Sigmoid colon (tissue), 7 donors: ENCODE data around the gene MAGEF1. TPM values are rescaled to one million over a fixed set of nuclear protein-coding genes. Genes with fewer than 3 reads are reported as not detected.

Experiments
- DNase-seq: peaks from one replicate; pipeline ENCODE4 v3.0.0-alpha.2; 2019
- H3K27ac ChIP-seq, 4 donors: fragments of 200-600 bp; sonication (generic); one replicate each; pipeline ENCODE4 v1.5.1; 2016 to 2019; ENCODE audit warnings: mild to moderate bottlenecking in 1 of 4
- H3K27me3 ChIP-seq, 3 donors: fragments of 200-600 bp; sonication (generic); one replicate each; pipeline ENCODE4 v1.5.1; 2019; ENCODE audit warnings: mild to moderate bottlenecking in 1 of 3
- H3K36me3 ChIP-seq, 4 donors: fragments of 200-600 bp; sonication (generic); one replicate each; pipeline ENCODE4 v1.5.1; 2016 to 2019
- H3K4me1 ChIP-seq, 4 donors: fragments of 200-600 bp; sonication (generic); one replicate each; pipeline ENCODE4 v1.5.1; 2017 to 2019
- H3K4me3 ChIP-seq, 4 donors: fragments of 200-600 bp; sonication (generic); one replicate each; pipeline ENCODE4 v1.5.1; 2017 to 2019; ENCODE audit warnings: mild to moderate bottlenecking in 2 of 4, moderate library complexity in 1 of 4
- H3K9me3 ChIP-seq, 4 donors: fragments of 200-600 bp in 3 of 4; sonication (generic) in 3 of 4; one replicate each; pipeline versions ENCODE4 v1.5.1 to v1.6.1; 2013 to 2019
- EP300 ChIP-seq, 4 donors: sonication (generic); formaldehyde crosslinking; IDR thresholded peaks; one replicate each; pipeline ENCODE4 v1.6.1; 2017; ENCODE audit warnings: antibody characterized with exemption in 4 of 4
- POLR2A ChIP-seq, 2 donors: fragments of 450-650 bp; IDR thresholded peaks; one replicate each; pipeline ENCODE4 v1.6.1; 2016; ENCODE audit warnings: antibody characterized with exemption in 2 of 2, mild to moderate bottlenecking in 2 of 2, moderate library complexity in 2 of 2
- POLR2AphosphoS5 ChIP-seq, 4 donors: sonication (generic); formaldehyde crosslinking; IDR thresholded peaks; one replicate each; pipeline ENCODE4 v1.6.1; 2017; ENCODE audit warnings: antibody characterized with exemption in 4 of 4
- WGBS, 2 donors: extraction: QIAGEN DNeasy Blood & Tissue Kit; methylation state at CpG; one replicate each; pipeline ENCODE4 v1.1.7; 2013; 5-methylcytosine and 5-hydroxymethylcytosine counted together
- intact Hi-C: fragments of 100-400 bp; cut with DNase I; formaldehyde crosslinking; loops from one replicate; pipeline ENCODE4 v1.15.1; 2023
- polyA plus RNA-seq, 3 donors: library from polyadenylated mRNA; stranded (reverse); fragments of 200-250 nt; gene quantifications; one replicate each; pipeline ENCODE4 v1.2.3, GENCODE V29; 2013
- total RNA-seq, 4 donors: library from RNA; depleted of rRNA; stranded (reverse); fragments of >200 nt; gene quantifications; one replicate each; pipeline ENCODE4 v1.1.0, GENCODE V29; 2016
- TF ChIP-seq, protein P1 (sequence below), 4 experiments: fragments of 450-650 bp in 3 of 4; fragments of 200-600 bp in 1 of 4; IDR thresholded peaks; one replicate each; pipeline ENCODE4 v1.5.1; 2016 to 2019; ENCODE audit warnings: antibody characterized with exemption in 4 of 4, mild to moderate bottlenecking in 3 of 4, moderate library complexity in 2 of 4
- donor health status: healthy with polysubstance abuse.
- donor health status: Bipolar disorder and iron deficiency.
- donor health status: healthy.

The MAGEF1 gene
- total and polyA plus RNA-seq, 7 donors = 29.4 to 43.6 (median 32.9) TPM

DNA sequence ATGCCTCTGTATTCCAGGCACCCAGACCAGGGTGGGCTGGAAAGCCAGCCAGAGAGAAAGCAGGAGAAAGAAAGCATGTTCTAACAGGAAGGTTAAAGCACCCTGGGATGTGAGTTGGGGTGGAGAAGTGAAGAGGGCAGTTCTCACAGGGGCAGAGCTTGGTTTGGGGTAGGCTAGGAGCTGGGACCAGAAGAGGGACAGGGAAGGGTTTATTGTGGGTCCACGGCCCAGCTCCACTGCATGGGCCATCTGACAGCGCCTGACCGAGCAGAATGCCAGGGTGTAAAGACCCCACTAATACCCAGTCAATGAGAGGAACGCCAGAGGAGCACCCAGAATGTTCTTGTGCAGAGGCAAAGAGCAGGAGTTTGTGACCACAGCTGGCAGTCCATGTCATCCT, 27.1 kb upstream of the MAGEF1 start:
- TF ChIP-seq, protein P1, sequence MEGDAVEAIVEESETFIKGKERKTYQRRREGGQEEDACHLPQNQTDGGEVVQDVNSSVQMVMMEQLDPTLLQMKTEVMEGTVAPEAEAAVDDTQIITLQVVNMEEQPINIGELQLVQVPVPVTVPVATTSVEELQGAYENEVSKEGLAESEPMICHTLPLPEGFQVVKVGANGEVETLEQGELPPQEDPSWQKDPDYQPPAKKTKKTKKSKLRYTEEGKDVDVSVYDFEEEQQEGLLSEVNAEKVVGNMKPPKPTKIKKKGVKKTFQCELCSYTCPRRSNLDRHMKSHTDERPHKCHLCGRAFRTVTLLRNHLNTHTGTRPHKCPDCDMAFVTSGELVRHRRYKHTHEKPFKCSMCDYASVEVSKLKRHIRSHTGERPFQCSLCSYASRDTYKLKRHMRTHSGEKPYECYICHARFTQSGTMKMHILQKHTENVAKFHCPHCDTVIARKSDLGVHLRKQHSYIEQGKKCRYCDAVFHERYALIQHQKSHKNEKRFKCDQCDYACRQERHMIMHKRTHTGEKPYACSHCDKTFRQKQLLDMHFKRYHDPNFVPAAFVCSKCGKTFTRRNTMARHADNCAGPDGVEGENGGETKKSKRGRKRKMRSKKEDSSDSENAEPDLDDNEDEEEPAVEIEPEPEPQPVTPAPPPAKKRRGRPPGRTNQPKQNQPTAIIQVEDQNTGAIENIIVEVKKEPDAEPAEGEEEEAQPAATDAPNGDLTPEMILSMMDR (IDR thresholded peaks at IDR 0.05) = no peak
- TF ChIP-seq POLR2A (IDR thresholded peaks at IDR 0.05) (no peak), EP300 (IDR thresholded peaks at IDR 0.05) (no peak), POLR2AphosphoS5 (IDR thresholded peaks at IDR 0.05) (no peak)
- Histone ChIP-seq H3K27me3 (no peaks in the 10 kb centered on the region), H3K4me1 (peaks cover 0 to 18% (median 9%) of the 10 kb centered on the region in 4 donors), H3K27ac (no peak overlapping the region), H3K36me3 (no peaks in the 10 kb centered on the region), H3K4me3 (no peak overlapping the region), H3K9me3 (no peaks in the 10 kb centered on the region)
- DNase-seq = no peak
- 90 to 94% methylated on average over 4 of the region's 4 CpGs for WGBS, 2 donors
- intact Hi-C loops = no loop called here

DNA sequence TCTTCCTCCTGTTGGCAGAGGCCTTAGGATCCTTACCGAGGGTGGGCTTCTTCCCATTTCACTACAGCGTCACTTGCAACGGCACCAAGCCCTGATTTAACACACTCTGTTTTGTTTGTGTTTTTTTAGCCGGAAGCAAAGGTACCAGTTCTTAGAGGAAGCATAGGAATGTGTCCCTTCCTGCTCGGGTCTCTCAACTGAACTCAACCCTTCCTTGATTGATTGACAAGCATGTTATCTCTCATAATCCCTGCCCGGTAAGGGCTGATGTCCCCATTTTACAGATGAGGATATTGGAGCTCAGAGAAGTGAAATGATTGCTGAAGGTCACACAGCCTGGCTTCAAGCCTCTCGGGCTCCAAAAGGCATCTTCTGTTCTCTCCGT, 26.6 kb upstream of the MAGEF1 start:
- no peak for DNase-seq
- Histone ChIP-seq H3K27me3 (no peaks in the 10 kb centered on the region), H3K9me3 (no peaks in the 10 kb centered on the region), H3K27ac (no peak overlapping the region), H3K4me1 (peaks cover 0 to 18% (median 9%) of the 10 kb centered on the region in 4 donors), H3K36me3 (no peaks in the 10 kb centered on the region), H3K4me3 (no peak overlapping the region)
- whole genome bisulfite sequencing, 2 donors = 66 to 75% methylated on average over 8 of the region's 8 CpGs
- TF ChIP-seq POLR2A (IDR thresholded peaks at IDR 0.05) = no peak
- TF ChIP-seq POLR2AphosphoS5 (IDR thresholded peaks at IDR 0.05) = no peak
- no peak for TF ChIP-seq EP300 (IDR thresholded peaks at IDR 0.05)
- TF ChIP-seq, protein P1 (IDR thresholded peaks at IDR 0.05) = no peak
- intact Hi-C loops = no loop called here

DNA sequence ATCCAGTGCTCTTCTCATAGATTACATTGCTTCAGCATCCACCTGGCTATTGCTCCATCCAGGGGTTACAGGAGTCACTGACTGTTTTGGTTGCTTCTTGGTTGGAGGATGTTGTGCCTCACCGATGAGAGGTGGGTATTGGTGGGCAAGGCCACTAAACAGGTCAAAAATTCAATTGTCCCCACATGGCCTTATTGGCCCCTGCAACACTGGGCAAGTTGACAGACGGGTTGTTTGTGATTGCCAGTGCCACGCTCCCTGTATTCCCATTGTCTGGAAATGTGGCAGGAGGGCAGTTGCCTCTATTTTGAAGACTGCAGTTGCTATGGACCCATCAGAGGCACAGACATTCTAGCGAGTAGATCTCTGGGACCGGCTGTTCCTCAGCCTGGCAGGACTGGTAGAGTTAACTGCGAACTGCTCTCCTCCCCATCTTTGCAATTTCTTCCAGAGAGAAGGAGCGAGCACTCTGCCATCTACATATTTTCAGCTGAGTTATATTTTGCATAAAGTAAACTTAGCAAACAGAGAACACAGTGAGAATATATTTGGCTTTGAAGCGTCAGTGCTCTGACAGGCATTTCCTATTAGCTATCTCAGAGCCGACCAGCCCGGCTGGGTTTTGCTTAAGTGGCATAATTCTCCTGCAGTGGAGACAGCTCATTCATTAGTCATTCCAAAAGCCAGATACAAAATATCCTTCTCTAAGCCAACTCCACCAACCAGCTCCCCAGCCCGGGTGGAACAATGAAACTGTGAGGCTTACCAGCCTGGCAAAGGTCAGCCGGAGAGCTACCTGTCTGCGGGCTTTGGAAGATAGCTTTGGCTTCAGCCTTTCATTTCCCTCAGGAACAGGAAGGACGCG, 26.0 kb upstream of the MAGEF1 start:
- Histone ChIP-seq H3K4me3 (no peak overlapping the region), H3K27me3 (no peaks in the 10 kb centered on the region), H3K4me1 (peaks cover 0 to 15% (median 8%) of the 10 kb centered on the region in 4 donors), H3K36me3 (no peaks in the 10 kb centered on the region), H3K27ac (no peak overlapping the region), H3K9me3 (no peaks in the 10 kb centered on the region)
- no peak for DNase-seq
- TF ChIP-seq, protein P1 (IDR thresholded peaks at IDR 0.05) = no peak
- TF ChIP-seq EP300 (IDR thresholded peaks at IDR 0.05) (no peak), POLR2AphosphoS5 (IDR thresholded peaks at IDR 0.05) (no peak), POLR2A (IDR thresholded peaks at IDR 0.05) (no peak)
- intact Hi-C loops = no loop called here
- WGBS, 2 donors = 72 to 80% methylated on average over 15 of the region's 15 CpGs

DNA sequence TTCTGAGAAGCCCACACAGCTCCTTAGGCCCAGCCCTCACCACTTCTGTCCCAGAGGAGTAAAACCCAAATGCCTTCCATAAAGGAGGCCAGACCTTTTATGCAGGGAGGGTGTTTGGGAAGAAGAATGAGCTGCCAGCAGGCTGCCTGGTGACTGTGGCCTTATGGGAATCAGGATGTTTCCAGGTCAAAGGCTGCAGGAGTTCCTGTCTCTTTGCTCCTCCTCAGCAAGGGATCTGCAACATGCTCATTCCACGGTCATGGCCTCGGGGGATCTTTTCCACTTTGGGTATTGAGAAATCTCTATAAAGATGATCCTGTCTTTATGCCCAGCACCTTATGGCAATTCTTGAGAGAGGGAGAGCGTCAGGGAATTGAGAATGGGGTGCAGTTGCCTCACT, 25.2 kb upstream of the MAGEF1 start:
- no peak overlapping the region for H3K27ac ChIP-seq
- no peak overlapping the region for H3K4me3 ChIP-seq
- 93 to 96% methylated on average over 3 of the region's 3 CpGs for WGBS, 2 donors
- no peak for DNase-seq
- H3K9me3 ChIP-seq = no peaks in the 10 kb centered on the region
- H3K27me3 ChIP-seq = no peaks in the 10 kb centered on the region
- intact Hi-C loops = no loop called here
- no peak for TF ChIP-seq EP300 (IDR thresholded peaks at IDR 0.05)
- H3K36me3 ChIP-seq = no peaks in the 10 kb centered on the region
- H3K4me1 ChIP-seq = peaks cover 0 to 9% (median 4%) of the 10 kb centered on the region in 4 donors

DNA sequence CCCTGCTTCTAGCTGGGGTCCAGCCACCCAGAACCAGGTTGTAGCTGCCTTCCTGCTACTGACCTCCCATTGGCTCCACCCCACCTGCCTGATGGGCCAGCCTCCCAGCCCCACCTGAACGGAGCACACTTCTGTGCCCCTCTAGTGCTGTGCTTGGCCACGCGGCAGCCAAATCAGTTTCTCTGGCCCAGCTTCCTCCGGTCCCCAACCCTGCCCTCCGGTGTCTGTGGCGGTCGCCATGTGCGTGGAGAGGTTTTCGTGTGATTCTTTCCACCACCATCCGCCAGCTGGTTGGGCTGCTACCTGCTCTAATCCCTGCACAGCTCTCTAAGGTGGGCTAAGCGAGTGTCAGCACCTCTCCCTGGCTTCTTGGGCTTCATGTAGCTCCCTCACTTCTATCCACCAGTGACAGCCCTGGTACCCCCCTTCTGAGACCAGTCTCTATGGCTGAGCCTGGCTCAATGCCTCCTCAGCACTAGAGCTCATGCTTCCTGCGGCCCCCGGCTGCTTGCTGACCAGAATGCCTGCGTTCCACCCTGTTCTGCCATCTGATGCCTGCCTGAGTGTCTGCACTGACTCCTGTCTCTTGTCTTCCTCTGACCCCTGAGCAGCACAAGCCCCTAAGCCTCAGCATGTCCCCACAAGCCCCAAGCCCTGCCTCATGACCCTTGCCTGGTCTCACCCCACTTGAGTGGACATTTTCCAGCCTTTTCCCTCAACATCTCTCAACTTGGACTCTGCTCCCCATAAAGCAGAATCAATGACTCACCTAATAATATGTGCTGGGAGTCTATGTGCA, 23.2 kb upstream of the MAGEF1 start:
- TF ChIP-seq POLR2AphosphoS5 (IDR thresholded peaks at IDR 0.05) (no peak), POLR2A (IDR thresholded peaks at IDR 0.05) (no peak), EP300 (IDR thresholded peaks at IDR 0.05) (no peak)
- TF ChIP-seq, protein P1 (IDR thresholded peaks at IDR 0.05) = no peak
- 88 to 90% methylated on average over 14 of the region's 14 CpGs for WGBS, 2 donors
- Histone ChIP-seq H3K27ac (no peak overlapping the region), H3K9me3 (no peaks in the 10 kb centered on the region), H3K4me1 (peaks cover 0 to 9% (median 3%) of the 10 kb centered on the region in 4 donors), H3K27me3 (no peaks in the 10 kb centered on the region), H3K4me3 (no peak overlapping the region), H3K36me3 (no peaks in the 10 kb centered on the region)
- intact Hi-C loops = no loop called here
- DNase-seq = no peak
